ENCODE measurements around the gene NTSR1. TPM values are rescaled to one million over a fixed set of nuclear protein-coding genes. Genes with fewer than 3 reads are reported as not detected.

The NTSR1 gene
- total and polyA plus RNA-seq, 3 donors from 2014 or later: 0.41 to 1.3 (median 0.81) TPM

DNA sequence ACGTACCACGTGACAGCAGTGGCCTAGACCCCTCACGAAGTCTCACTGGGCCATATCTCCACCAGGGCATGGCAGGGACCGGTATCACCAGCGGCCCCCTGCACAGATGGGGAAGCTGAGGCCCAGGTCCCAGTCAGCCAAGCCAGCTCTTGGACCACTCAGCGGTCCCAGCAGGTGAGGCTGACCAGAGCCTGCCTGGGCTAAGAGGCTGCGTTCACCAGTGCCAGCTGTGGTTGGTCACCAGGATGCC, 85.0 kb downstream of the NTSR1 start:
- DNase-seq: no peak
- Histone ChIP-seq H3K4me3 (peak overlapping the region; percentile 69 to 84), H3K9me3 (no peaks in the 10 kb centered on the region), H3K27ac (peak overlapping the region; percentile 74 to 87), H3K27me3 (no peaks in the 10 kb centered on the region), H3K4me1 (peaks cover 16% of the 10 kb centered on the region), H3K36me3 (ENCODE audit: low read depth, missing control alignments) (no peaks in the 10 kb centered on the region)
- 55% methylated on average over 3 of the region's 7 CpGs; no CpG with 5 or more reads in 1 of the 2 donors for WGBS, 2 donors
- intact Hi-C loops (cut with DNase I; ENCODE audit: low total_unique reads): no loop called here
- TF ChIP-seq POLR2A (IDR thresholded peaks at IDR 0.05): no peak
- TF ChIP-seq, protein P1, sequence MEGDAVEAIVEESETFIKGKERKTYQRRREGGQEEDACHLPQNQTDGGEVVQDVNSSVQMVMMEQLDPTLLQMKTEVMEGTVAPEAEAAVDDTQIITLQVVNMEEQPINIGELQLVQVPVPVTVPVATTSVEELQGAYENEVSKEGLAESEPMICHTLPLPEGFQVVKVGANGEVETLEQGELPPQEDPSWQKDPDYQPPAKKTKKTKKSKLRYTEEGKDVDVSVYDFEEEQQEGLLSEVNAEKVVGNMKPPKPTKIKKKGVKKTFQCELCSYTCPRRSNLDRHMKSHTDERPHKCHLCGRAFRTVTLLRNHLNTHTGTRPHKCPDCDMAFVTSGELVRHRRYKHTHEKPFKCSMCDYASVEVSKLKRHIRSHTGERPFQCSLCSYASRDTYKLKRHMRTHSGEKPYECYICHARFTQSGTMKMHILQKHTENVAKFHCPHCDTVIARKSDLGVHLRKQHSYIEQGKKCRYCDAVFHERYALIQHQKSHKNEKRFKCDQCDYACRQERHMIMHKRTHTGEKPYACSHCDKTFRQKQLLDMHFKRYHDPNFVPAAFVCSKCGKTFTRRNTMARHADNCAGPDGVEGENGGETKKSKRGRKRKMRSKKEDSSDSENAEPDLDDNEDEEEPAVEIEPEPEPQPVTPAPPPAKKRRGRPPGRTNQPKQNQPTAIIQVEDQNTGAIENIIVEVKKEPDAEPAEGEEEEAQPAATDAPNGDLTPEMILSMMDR (IDR thresholded peaks at IDR 0.05): no peak

DNA sequence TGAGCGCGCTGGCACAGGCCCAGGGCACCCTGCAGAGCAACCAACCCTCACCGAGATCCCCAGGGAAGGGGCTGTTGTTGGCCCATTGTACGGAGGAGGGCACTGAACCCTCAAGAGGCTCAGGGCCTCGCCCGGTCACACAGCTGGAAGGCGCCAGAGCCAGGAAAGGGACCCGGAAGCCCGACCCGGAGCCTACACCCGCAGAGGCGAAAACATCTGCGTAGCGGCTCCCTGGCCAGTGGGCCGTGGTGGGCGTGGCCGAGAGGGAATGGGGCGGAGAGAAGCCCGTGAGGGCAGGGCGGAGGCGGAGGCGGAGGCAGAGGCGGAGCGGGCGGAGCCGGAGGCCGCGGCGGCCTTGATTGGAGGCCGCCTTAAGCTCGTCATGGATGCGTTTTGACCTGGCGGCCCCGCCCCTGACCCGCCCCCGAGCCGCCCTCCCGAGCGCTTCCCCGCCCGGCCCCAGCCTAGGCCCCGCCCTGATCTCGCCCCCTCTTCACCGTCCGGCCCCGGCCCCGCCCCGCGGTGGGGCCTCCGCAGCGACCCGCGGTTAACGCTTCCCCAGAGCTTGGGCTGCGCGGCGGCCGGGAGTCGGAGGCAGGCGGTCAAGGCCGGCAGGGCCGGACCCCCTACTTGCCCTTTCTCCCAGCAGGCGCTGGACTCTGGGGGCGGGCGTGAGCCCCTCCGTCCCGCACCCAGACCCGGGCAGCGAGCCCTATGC, 85.5 kb downstream of the NTSR1 start:
- intact Hi-C loops (cut with DNase I; ENCODE audit: low total_unique reads): no loop called here
- 0% methylated on average over 2 to 31 of the region's 69 CpGs for WGBS, 2 donors
- no peaks in the 10 kb centered on the region for H3K27me3 ChIP-seq

DNA sequence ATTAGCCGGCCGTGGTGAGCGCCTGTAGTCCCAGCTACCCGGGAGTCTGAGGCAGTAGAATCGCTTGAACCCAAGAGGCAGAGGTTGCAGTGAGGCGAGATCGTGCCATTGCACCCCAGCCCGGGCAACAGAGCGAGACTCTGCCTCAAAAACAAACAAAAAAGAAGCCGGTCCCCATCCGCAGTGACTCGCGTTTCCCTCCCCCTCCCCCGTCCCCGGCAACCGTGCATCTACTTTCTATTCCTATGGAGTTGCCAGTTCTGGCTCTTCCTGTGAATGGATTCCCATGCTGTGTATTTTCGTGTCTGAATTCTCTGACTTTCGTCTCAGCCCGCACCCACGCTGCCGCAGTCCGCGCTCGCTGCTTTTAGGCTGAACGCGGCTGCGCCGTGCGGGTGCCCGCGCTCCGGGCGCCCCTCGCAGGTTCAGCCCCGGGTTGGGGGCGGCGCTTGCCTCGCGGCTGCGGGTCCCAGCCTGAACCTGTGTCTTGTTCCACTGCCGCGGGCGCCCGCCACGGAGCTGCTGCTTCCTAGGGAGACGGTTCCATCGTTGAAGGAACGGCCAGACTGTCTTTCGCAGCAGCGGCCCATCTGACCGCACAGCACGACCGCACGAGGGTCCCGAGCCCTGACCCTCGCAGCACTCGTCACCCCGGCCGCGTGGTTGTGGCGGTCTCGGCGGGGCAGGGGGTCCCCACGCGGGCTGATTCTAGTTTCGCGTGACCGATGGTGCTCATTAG, 86.6 kb downstream of the NTSR1 start:
- Histone ChIP-seq H3K4me3 (peak overlapping the region; percentile 69 to 84), H3K4me1 (peaks cover 16% of the 10 kb centered on the region), H3K27ac (peak overlapping the region; percentile 88 to 91), H3K36me3 (ENCODE audit: low read depth, missing control alignments) (no peaks in the 10 kb centered on the region), H3K27me3 (no peaks in the 10 kb centered on the region), H3K9me3 (no peaks in the 10 kb centered on the region)
- DNase-seq: peak; percentile 63
- intact Hi-C loops (cut with DNase I; ENCODE audit: low total_unique reads): no loop called here
- WGBS, 2 donors: 0 to 1% methylated on average over 42 to 66 of the region's 68 CpGs
- TF ChIP-seq, protein P1 (IDR thresholded peaks at IDR 0.05): no peak
- TF ChIP-seq POLR2A (IDR thresholded peaks at IDR 0.05): no peak

More for the DNA sequence above, 85.5 kb downstream of the NTSR1 start:
- H3K27ac ChIP-seq: peak overlapping the region; percentile 88 to 91
- DNase-seq: peak; percentile 95
- no peaks in the 10 kb centered on the region for H3K36me3 ChIP-seq (ENCODE audit: low read depth, missing control alignments)
- H3K4me3 ChIP-seq: peak overlapping the region; percentile 69 to 84
- TF ChIP-seq POLR2A (IDR thresholded peaks at IDR 0.05): peak; percentile 62
- TF ChIP-seq, protein P1 (IDR thresholded peaks at IDR 0.05): no peak
- no peaks in the 10 kb centered on the region for H3K9me3 ChIP-seq
- H3K4me1 ChIP-seq: peaks cover 16% of the 10 kb centered on the region

DNA sequence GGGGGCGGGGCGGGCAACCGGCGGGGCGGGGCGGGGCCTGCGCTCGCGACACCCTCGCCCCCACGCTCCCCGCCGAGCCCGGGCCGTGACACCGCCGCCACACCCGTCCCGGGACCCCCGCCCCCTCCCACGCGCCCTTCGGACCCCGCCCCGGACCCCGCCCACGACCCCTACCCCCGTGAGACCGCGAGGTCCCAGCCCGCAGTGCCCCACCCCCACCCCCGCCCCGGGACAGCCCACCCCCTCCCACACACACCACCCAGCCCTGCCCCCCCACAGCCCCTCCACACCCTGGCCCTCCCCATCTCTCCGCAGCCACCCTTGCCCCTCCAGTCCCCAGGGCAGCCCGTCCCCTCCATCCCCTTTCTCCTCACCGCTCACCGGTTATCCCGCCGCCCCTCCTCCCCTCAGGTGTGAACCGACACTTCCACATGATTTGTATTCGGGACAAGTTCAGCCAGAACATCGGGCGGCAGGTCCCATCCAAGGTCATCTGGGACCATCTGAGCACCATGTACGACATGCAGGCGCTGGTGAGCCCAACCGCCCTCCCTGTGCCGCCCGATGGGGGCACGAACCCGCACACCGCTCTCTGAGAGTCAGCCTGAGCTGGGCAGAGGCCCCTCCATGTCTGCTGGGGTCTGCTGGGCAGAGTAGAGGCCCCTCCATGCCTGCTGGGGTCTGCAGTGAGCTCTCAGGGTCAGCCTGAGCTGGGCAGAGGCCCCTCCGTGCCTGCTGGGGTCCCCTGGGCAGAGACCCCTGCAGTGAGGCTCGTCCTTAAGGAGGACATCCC, 88.3 kb downstream of the NTSR1 start:
- intact Hi-C loops (cut with DNase I; ENCODE audit: low total_unique reads): no loop called here
- no peaks in the 10 kb centered on the region for H3K27me3 ChIP-seq
- no peak for TF ChIP-seq POLR2A (IDR thresholded peaks at IDR 0.05)
- TF ChIP-seq, protein P1 (IDR thresholded peaks at IDR 0.05): no peak
- no peaks in the 10 kb centered on the region for H3K36me3 ChIP-seq (ENCODE audit: low read depth, missing control alignments)
- H3K4me1 ChIP-seq: peaks cover 16% of the 10 kb centered on the region
- DNase-seq: no peak
- H3K9me3 ChIP-seq: no peaks in the 10 kb centered on the region
- 21 to 26% methylated on average over 15 to 20 of the region's 53 CpGs for WGBS, 2 donors
- H3K4me3 ChIP-seq: peak overlapping the region; percentile 69 to 84
- peak overlapping the region; percentile 73 to 88 for H3K27ac ChIP-seq

All from testis (tissue), 3 donors.